HL-60/S4 treated with retinoic acid at 250 ng/mL for 4 days and 3 days (cell line): ENCODE measurements around the gene PRICKLE3.
"Not testable (repeated sequence)": the region's sequence is repeated elsewhere in the genome, so short reads cannot be mapped to it uniquely, and the experiment has no call there.

Source experiments
- in situ Hi-C: fragments of 300-500 bp; cut with MboI; formaldehyde crosslinking; loops from 2 replicates; pipeline ENCODE4 v1.7.0; 2022; ENCODE audit warnings: low sequenced_read_pairs

PRICKLE3 gene

GRCh38 chrX:49163555-49164419, 22.4 kb downstream of the PRICKLE3 start:
- in situ Hi-C loops, result no loop called here

- in situ Hi-C loops, result no loop called here
Measured at GRCh38 chrX:49162620-49163019, 23.6 kb downstream of the PRICKLE3 start, which contains the start of gene MAGIX. Gene MAGIX (plus strand): TSS chrX:49162758. CDS start chrX:49162890, 132 bp downstream.

GRCh38 chrX:49161632-49162031, 24.5 kb downstream of the PRICKLE3 start:
- in situ Hi-C loops, result no loop called here

GRCh38 chrX:49160908-49161307, 25.3 kb downstream of the PRICKLE3 start:
- in situ Hi-C loops, result no loop called here

- in situ Hi-C loops, result no loop called here
Measured at GRCh38 chrX:49157194-49157593, 29.0 kb downstream of the PRICKLE3 start.

- in situ Hi-C loops, result no loop called here
Measured at GRCh38 chrX:49155900-49156837, 30.0 kb downstream of the PRICKLE3 start.

GRCh38 chrX:49155243-49155899, 30.8 kb downstream of the PRICKLE3 start:
- in situ Hi-C loops, result no loop called here

- in situ Hi-C loops, result no loop called here
Measured at GRCh38 chrX:49153467-49153866, 32.7 kb downstream of the PRICKLE3 start.

- in situ Hi-C loops, result not testable (repeated sequence)
Measured at GRCh38 chrX:49149291-49149690, 36.9 kb downstream of the PRICKLE3 start.

GRCh38 chrX:49148390-49149100, 37.6 kb downstream of the PRICKLE3 start:
- in situ Hi-C loops, result not testable (repeated sequence)

GRCh38 chrX:49147936-49148335, 38.2 kb downstream of the PRICKLE3 start:
- in situ Hi-C loops, result no loop called here

GRCh38 chrX:49147282-49147681, 38.9 kb downstream of the PRICKLE3 start:
- in situ Hi-C loops, result no loop called here

GRCh38 chrX:49143154-49143553, 43.0 kb downstream of the PRICKLE3 start:
- in situ Hi-C loops, result not testable (repeated sequence)

GRCh38 chrX:49142264-49142663, 43.9 kb downstream of the PRICKLE3 start:
- in situ Hi-C loops, result not testable (repeated sequence)

GRCh38 chrX:49139713-49140112, 46.5 kb downstream of the PRICKLE3 start:
- in situ Hi-C loops, result no loop called here

- in situ Hi-C loops, result no loop called here
Measured at GRCh38 chrX:49137492-49137891, 48.7 kb downstream of the PRICKLE3 start.

- in situ Hi-C loops, result no loop called here
Measured at GRCh38 chrX:49133759-49134158, 52.4 kb downstream of the PRICKLE3 start.

- in situ Hi-C loops, result not testable (repeated sequence)
Measured at GRCh38 chrX:49132275-49132674, 53.9 kb downstream of the PRICKLE3 start.

- in situ Hi-C loops, result no loop called here
Measured at GRCh38 chrX:49129427-49129826, 56.7 kb downstream of the PRICKLE3 start.

GRCh38 chrX:49127742-49128258, 58.4 kb downstream of the PRICKLE3 start:
- in situ Hi-C loops, result not testable (repeated sequence)
